Neural cell (in vitro differentiated cells): ENCODE measurements around the gene C2orf49. TPM values are rescaled to one million over a fixed set of nuclear protein-coding genes. Genes with fewer than 3 reads are reported as not detected.

Experiments
- H2AFZ ChIP-seq: fragments of 200-600, 300-800 bp; sonication (generic), shearing (Covaris generic); 2 replicates; pipeline ENCODE4 v1.6.0; 2014; ENCODE audit warnings: low read depth, mild to moderate bottlenecking, antibody characterized with exemption, low read length, moderate library complexity
- H3F3A ChIP-seq: fragments of 200-600 bp; shearing (Covaris generic); 2 replicates; pipeline ENCODE4 v1.6.1; 2016; ENCODE audit warnings: mild to moderate bottlenecking, moderate library complexity, mixed read lengths, antibody characterized with exemption, low read length; ENCODE audit not compliant: insufficient read depth, poor library complexity, severe bottlenecking
- H3K27ac ChIP-seq: fragments of 200-600, 300-800 bp; sonication (generic), shearing (Covaris generic); 2 replicates; pipeline ENCODE4 v1.5.1; 2014; ENCODE audit warnings: mild to moderate bottlenecking, low read length, moderate library complexity
- H3K27me3 ChIP-seq: fragments of 300-800, 200-600 bp; sonication (generic), shearing (Covaris generic); 2 replicates; pipeline ENCODE4 v1.6.0; 2014; ENCODE audit warnings: mild to moderate bottlenecking, low read depth, low read length, moderate library complexity; ENCODE audit not compliant: insufficient read depth
- H3K36me3 ChIP-seq: fragments of 300-800, 200-600 bp; sonication (generic), shearing (Covaris generic); 2 replicates; pipeline ENCODE4 v1.5.1; 2014; ENCODE audit warnings: mild to moderate bottlenecking, antibody characterized with exemption, low read length, moderate library complexity; ENCODE audit not compliant: insufficient read depth
- H3K4me2 ChIP-seq: fragments of 300-800, 200-600 bp; sonication (generic), shearing (Covaris generic); 2 replicates; pipeline ENCODE4 v1.6.0; 2014; ENCODE audit warnings: mild to moderate bottlenecking, low read length
- H3K4me3 ChIP-seq: fragments of 300-800, 200-600 bp; sonication (generic), shearing (Covaris generic); 2 replicates; pipeline ENCODE4 v1.5.1; 2014; ENCODE audit warnings: mild to moderate bottlenecking, low read length, moderate library complexity
- H3K79me2 ChIP-seq: fragments of 200-600 bp; shearing (Covaris generic); replicated peaks from 2 replicates; pipeline ENCODE4 v1.6.0; 2014; ENCODE audit warnings: mild to moderate bottlenecking, low read length, moderate library complexity; ENCODE audit not compliant: insufficient read depth
- H3K9ac ChIP-seq: fragments of 300-800, 200-600 bp; sonication (generic), shearing (Covaris generic); 2 replicates; pipeline ENCODE4 v1.6.1; 2016; ENCODE audit warnings: mild to moderate bottlenecking, low read length, mixed read lengths
- H3K9me2 ChIP-seq: fragments of 200-600 bp; shearing (Covaris generic); 2 replicates; pipeline ENCODE4 v1.6.1; 2016; ENCODE audit warnings: mild to moderate bottlenecking, low read length, mixed read lengths; ENCODE audit not compliant: insufficient read depth
- H3K9me3 ChIP-seq: fragments of 200-600, 300-800 bp; sonication (generic), shearing (Covaris generic); 2 replicates; pipeline ENCODE4 v1.6.1; 2016; ENCODE audit warnings: mild to moderate bottlenecking, mixed run types, low read length, moderate library complexity, mixed read lengths
- H4K20me1 ChIP-seq: fragments of 200-600 bp; shearing (Covaris generic); 2 replicates; pipeline ENCODE4 v1.6.1; 2016; ENCODE audit warnings: mild to moderate bottlenecking, mixed run types; ENCODE audit not compliant: insufficient read depth
- CTCF ChIP-seq: fragments of 450-650 bp; IDR thresholded peaks from 2 replicates; pipeline ENCODE4 v1.5.1; 2014; ENCODE audit warnings: antibody characterized with exemption, mild to moderate bottlenecking, moderate library complexity; ENCODE audit not compliant: poor library complexity, severe bottlenecking
- EP300 ChIP-seq: fragments of 450-650 bp; conservative IDR thresholded peaks from 2 replicates; pipeline ENCODE4 v1.6.1; 2014; ENCODE audit warnings: antibody characterized with exemption, mild to moderate bottlenecking, moderate library complexity; ENCODE audit not compliant: poor library complexity, severe bottlenecking
- EZH2 ChIP-seq: fragments of 200-600, 300-800 bp; shearing (Covaris generic), sonication (generic); IDR thresholded peaks from 2 replicates; pipeline ENCODE4 v1.6.1; 2014; ENCODE audit warnings: antibody characterized with exemption, low read length, borderline replicate concordance, mild to moderate bottlenecking; ENCODE audit not compliant: insufficient read depth, poor library complexity, severe bottlenecking
- MXI1 ChIP-seq: fragments of 450-650 bp; conservative IDR thresholded peaks from 2 replicates; pipeline ENCODE4 v1.6.1; 2014; ENCODE audit warnings: antibody characterized with exemption, mild to moderate bottlenecking; ENCODE audit not compliant: poor library complexity, severe bottlenecking
- POLR2AphosphoS5 ChIP-seq: IDR thresholded peaks from 2 replicates; pipeline ENCODE4 v1.6.1; 2012
- RAD21 ChIP-seq: fragments of 450-650 bp; conservative IDR thresholded peaks from 2 replicates; pipeline ENCODE4 v1.6.1; 2014; ENCODE audit warnings: antibody characterized with exemption, mild to moderate bottlenecking, moderate library complexity
- SMC3 ChIP-seq: fragments of 450-650 bp; conservative IDR thresholded peaks from 2 replicates; pipeline ENCODE4 v1.6.1; 2014; ENCODE audit warnings: antibody characterized with exemption, mild to moderate bottlenecking, moderate library complexity; ENCODE audit not compliant: poor library complexity
- TAF1 ChIP-seq: IDR thresholded peaks from 2 replicates; pipeline ENCODE4 v1.6.1; 2012; ENCODE audit warnings: low read depth
- polyA plus RNA-seq: library from polyadenylated mRNA; depleted of rRNA; stranded (reverse); fragments of >200 nt; gene quantifications from 2 replicates; pipeline ENCODE4 v1.2.3, GENCODE V29; 2014
- TF ChIP-seq, protein P1 (sequence below): IDR thresholded peaks from 2 replicates; pipeline ENCODE4 v1.6.1; 2012; ENCODE audit warnings: borderline replicate concordance

The C2orf49 gene
- polyA plus RNA-seq, 1 donor from 2014 or later, result 35.6 TPM

GRCh38 chr2:105336786-105337121 is 586 bp upstream of the C2orf49 start:
- H3K9ac ChIP-seq, result peak overlapping the region; percentile 85
- TF ChIP-seq TAF1 (no peak), SMC3 (no peak), MXI1 (no peak), POLR2AphosphoS5 (no peak)
- H3F3A ChIP-seq, result no peaks in the 10 kb centered on the region
- no peaks in the 10 kb centered on the region for H3K9me3 ChIP-seq
- no peaks in the 10 kb centered on the region for H3K36me3 ChIP-seq
- peak overlapping the region; percentile 72 for H3K4me3 ChIP-seq
- peak overlapping the region; percentile 99 for H2AFZ ChIP-seq
- H3K4me2 ChIP-seq, result peak overlapping the region; percentile 98
- no peaks in the 10 kb centered on the region for H3K27me3 ChIP-seq
- H4K20me1 ChIP-seq, result no peaks in the 10 kb centered on the region
- no peaks in the 10 kb centered on the region for H3K9me2 ChIP-seq
- H3K79me2 ChIP-seq, result peaks cover 44% of the 10 kb centered on the region
- peak overlapping the region; percentile 95 for H3K27ac ChIP-seq

DNA sequence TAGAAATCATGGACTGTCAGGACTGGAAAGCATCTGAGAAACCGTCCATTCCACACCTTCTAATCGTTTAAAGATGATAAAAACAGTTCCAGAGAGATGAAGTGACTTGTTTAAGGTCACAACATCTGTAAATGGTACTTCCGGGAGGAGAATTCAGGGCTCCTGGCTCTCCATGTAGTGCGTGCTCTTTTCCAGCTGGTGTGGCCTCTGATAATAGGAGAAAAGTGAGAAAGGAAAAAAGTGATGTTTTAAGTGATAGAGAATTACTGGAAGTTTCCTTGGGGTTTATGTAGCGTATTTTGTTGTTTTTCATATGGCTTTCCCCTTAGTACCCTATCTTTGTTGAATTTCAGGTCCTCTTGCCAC is 663 bp downstream of the C2orf49 start:
- H4K20me1 ChIP-seq, result no peaks in the 10 kb centered on the region
- H3K9ac ChIP-seq, result peak overlapping the region; percentile 85
- H3K4me3 ChIP-seq, result peak overlapping the region; percentile 72
- H3K27me3 ChIP-seq, result no peaks in the 10 kb centered on the region
- H3K79me2 ChIP-seq, result peaks cover 44% of the 10 kb centered on the region
- H3K27ac ChIP-seq, result peak overlapping the region; percentile 60
- no peaks in the 10 kb centered on the region for H3K9me2 ChIP-seq
- H3F3A ChIP-seq, result no peaks in the 10 kb centered on the region
- H2AFZ ChIP-seq, result peak overlapping the region; percentile 74
- no peaks in the 10 kb centered on the region for H3K36me3 ChIP-seq
- TF ChIP-seq TAF1 (no peak), RAD21 (no peak), MXI1 (no peak), POLR2AphosphoS5 (no peak), SMC3 (no peak), EZH2 (no peak), EP300 (no peak), CTCF (no peak)
- TF ChIP-seq, protein P1, sequence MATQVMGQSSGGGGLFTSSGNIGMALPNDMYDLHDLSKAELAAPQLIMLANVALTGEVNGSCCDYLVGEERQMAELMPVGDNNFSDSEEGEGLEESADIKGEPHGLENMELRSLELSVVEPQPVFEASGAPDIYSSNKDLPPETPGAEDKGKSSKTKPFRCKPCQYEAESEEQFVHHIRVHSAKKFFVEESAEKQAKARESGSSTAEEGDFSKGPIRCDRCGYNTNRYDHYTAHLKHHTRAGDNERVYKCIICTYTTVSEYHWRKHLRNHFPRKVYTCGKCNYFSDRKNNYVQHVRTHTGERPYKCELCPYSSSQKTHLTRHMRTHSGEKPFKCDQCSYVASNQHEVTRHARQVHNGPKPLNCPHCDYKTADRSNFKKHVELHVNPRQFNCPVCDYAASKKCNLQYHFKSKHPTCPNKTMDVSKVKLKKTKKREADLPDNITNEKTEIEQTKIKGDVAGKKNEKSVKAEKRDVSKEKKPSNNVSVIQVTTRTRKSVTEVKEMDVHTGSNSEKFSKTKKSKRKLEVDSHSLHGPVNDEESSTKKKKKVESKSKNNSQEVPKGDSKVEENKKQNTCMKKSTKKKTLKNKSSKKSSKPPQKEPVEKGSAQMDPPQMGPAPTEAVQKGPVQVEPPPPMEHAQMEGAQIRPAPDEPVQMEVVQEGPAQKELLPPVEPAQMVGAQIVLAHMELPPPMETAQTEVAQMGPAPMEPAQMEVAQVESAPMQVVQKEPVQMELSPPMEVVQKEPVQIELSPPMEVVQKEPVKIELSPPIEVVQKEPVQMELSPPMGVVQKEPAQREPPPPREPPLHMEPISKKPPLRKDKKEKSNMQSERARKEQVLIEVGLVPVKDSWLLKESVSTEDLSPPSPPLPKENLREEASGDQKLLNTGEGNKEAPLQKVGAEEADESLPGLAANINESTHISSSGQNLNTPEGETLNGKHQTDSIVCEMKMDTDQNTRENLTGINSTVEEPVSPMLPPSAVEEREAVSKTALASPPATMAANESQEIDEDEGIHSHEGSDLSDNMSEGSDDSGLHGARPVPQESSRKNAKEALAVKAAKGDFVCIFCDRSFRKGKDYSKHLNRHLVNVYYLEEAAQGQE, result no peak
- peak overlapping the region; percentile 81 for H3K4me2 ChIP-seq
- H3K9me3 ChIP-seq, result no peaks in the 10 kb centered on the region

DNA sequence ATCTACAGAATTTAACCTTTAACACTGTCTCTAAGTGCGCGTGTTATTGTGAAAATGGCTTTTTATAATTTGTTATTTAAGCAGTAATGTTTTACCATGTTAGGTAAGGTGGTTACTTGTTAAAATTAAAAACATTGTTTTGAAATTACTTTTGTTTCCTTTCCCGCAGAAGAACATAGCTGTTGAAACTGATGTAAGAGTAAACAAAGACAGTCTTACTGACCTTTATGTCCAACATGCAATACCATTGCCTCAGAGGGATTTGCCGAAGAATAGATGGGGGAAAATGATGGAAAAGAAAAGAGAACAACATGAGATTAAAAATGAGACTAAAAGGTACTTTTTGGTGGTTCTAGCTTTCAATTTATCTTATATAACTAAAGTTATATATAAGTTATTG is 2.1 kb downstream of the C2orf49 start:
- H3K27me3 ChIP-seq, result no peaks in the 10 kb centered on the region
- H2AFZ ChIP-seq, result no peak overlapping the region
- no peaks in the 10 kb centered on the region for H3K36me3 ChIP-seq
- H4K20me1 ChIP-seq, result no peaks in the 10 kb centered on the region
- no peak overlapping the region for H3K4me2 ChIP-seq
- TF ChIP-seq TAF1 (no peak), RAD21 (no peak), MXI1 (no peak), POLR2AphosphoS5 (no peak), SMC3 (no peak), CTCF (no peak), EP300 (no peak), EZH2 (no peak)
- TF ChIP-seq, protein P1, result no peak
- H3K9ac ChIP-seq, result no peak overlapping the region
- no peaks in the 10 kb centered on the region for H3K9me3 ChIP-seq
- H3K4me3 ChIP-seq, result peak overlapping the region; percentile 72
- no peak overlapping the region for H3K27ac ChIP-seq
- H3F3A ChIP-seq, result no peaks in the 10 kb centered on the region
- peaks cover 44% of the 10 kb centered on the region for H3K79me2 ChIP-seq
- no peaks in the 10 kb centered on the region for H3K9me2 ChIP-seq
